CD4-positive, alpha-beta T cell treated with Interleukin-6 for 4 hours (primary cell): ENCODE data around the gene AGPAT3.

Experiments
- DNase-seq: peaks from one replicate; pipeline ENCODE4 v3.0.0-alpha.2; 2020; ENCODE audit warnings: mixed read lengths

AGPAT3 gene

GRCh38 chr21:43959231-43960116, 94.5 kb downstream of the AGPAT3 start:
- no peak for DNase-seq

GRCh38 chr21:43961382-43961909, 96.4 kb downstream of the AGPAT3 start:
- DNase-seq: no peak

- DNase-seq: no peak
Observed at GRCh38 chr21:43965911-43966585, 101.0 kb downstream of the AGPAT3 start.

- no peak for DNase-seq
Observed at GRCh38 chr21:43966946-43967512, 102.0 kb downstream of the AGPAT3 start.

DNA sequence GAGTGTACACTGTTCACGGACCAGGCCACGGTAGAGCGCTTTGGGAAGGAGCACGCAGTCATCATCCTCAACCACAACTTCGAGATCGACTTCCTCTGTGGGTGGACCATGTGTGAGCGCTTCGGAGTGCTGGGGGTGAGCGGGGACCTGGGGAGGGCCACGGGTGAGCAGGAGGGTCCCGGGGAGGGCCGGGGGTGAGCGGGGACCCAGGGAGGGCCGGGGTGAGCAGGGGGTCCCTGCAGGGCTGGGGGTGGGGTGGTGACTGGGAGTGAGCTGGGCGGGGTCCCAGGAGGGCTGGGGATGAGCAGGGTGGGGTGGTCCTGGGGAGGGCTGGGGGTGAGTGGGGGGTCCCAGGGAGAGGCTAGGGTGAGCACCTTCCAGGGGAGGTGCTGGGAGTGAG, 103.0 kb downstream of the AGPAT3 start:
- no peak for DNase-seq

GRCh38 chr21:43968410-43969114, 103.5 kb downstream of the AGPAT3 start:
- DNase-seq: no peak

GRCh38 chr21:43969115-43969444, 104.1 kb downstream of the AGPAT3 start:
- DNase-seq: no peak

DNA sequence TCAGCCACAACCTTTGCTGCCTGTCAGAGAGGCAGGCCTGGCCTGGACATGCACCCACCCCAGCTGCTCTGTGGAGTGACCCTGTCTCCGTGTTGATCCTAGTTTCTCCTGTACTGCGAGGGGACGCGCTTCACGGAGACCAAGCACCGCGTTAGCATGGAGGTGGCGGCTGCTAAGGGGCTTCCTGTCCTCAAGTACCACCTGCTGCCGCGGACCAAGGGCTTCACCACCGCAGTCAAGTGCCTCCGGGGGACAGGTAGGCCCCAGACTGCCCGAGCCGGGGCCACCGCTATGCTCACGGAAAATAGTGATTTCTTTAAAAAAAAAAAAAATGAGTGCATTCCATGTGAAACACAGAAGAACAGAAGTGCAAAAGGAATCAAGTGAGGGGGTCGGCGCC, 105.5 kb downstream of the AGPAT3 start:
- no peak for DNase-seq

- no peak for DNase-seq
Observed at GRCh38 chr21:43971201-43971991, 106.4 kb downstream of the AGPAT3 start.

DNA sequence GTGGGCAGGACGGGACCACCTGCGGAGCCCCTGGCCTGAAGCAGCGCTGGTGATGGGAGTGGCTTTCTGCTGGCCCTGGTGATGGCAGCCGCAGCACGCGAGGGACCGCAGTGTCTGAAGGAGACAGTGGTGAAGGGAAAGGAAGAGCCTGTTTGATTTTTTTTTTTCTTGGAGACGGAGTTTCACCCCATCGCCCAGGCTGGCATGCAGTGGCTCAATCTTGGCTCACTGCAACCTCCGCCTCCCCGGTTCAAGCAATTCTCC, 106.9 kb downstream of the AGPAT3 start:
- no peak for DNase-seq

DNA sequence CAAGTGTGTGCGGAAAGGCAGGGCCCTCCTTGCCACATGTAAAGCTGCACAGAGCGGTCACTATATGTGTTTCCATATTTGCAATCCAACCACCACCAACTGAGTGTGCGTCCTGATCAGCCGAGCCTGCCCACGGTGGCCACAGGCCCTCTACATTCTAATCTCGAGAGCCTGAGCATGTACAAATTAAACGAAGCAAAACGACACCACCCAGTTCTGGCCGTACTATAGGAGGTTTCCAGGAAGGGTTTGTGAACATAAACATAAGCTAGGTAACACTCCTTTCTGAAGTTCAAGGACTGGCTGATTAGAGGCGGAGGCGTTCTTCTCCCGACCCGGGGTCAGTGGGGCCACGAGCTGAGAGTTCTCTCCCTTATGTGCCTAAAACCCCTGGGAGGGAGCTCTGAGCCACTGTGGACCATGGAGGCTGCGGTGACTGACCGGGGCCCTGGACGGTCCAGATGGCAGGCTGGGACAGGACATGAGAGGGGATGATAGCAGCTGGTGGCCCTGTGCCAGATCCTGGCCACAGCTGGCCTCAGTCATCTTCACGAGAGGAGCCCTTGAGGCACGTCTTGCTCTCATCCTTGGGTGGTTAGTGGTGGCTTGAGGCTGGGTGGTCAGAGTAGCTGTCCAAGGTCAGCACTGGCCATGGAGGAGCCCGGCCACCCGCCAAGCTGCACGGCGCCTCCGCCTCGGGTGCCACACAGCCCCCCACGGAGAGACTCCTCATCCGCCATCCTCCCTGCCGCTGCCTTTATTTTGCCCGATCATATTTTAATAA, 108.0 kb downstream of the AGPAT3 start:
- no peak for DNase-seq

GRCh38 chr21:43973634-43973955, 108.6 kb downstream of the AGPAT3 start:
- DNase-seq: no peak

DNA sequence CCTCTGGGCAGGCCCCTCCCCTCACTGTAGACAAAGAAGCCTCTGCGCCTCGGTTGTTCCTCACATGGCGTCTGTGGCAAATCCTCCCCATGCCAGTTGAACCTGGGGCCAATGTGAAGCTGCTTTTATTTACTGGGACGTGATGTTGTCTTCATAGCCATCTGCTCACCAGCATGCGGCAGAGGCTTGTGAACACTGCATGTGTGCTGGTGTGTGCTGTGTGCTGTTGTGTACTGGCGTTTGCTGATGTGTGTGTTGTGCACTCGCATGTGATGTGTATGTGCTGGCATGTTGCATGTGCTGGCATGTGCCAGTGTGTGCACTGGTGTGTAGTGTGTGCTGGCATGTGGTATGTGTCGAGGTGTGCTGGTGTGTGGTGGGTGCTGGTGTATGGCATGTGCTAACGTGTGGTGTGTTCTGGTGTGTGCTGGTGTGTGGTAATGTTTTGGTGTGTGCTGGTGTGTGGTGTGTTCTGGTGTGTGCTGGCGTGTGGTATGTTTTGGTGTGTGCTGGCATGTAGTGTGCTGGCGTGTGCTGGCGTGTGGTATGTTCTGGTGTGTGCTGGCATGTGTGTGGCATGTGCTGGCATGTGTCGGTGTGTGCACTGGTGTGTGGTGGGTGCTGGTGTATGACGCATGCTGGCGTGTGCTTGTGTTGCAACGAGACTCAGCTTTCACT, 109.9 kb downstream of the AGPAT3 start:
- no peak for DNase-seq

DNA sequence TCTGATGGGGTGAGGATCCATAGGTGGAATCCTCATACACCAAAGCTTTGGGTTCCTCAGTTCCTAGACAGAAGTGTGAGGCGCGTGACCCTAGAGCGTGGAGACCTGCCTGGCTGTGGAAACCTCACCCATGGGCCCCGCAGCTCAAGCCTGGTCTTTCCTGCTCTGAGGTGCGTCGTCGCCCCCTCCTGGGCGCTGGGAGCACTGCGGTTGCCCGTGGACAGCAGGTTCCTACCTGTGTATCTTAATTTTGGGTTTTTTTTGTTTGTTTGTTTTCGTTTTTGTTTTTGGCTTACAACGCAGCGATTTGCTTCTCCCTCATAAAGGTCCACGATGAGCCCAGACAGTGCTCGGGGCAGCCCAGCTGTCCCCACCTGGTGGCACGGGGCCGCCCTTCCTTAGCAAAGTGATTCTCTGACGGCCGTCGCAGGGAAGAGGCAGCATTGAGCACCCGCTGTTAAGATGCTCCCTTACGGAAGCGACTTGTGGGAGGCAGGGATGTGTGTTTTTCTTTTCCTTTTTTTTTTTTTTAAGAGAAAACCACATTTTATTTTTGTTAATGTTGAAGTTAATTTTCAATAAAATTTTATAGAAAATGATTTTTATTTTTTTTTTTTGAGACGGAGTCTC, 110.6 kb downstream of the AGPAT3 start:
- peak; percentile 87 for DNase-seq

GRCh38 chr21:43976661-43977060, 111.6 kb downstream of the AGPAT3 start:
- no peak for DNase-seq

DNA sequence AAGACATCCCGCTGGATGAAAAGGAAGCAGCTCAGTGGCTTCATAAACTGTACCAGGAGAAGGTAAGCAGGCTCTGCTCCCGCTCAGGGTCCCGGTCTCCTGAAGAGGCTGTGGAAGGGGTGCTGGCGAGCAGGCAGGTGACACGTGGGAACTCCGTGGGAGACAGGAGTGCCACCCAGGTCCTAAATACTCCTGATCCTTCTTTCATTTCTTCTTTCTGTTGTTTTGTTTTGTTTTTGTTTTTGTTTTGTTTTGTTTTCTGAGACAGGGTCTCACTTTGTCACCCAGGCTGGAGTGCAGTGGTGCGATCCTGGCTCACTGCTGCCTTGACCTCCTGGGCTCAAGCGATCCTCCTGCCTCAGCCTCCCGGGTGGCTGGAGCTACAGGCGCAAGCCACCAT, 113.0 kb downstream of the AGPAT3 start:
- DNase-seq: no peak

- DNase-seq: peak; percentile 18
Observed at GRCh38 chr21:43979654-43980053, 114.6 kb downstream of the AGPAT3 start.

GRCh38 chr21:43981151-43981870, 116.3 kb downstream of the AGPAT3 start:
- DNase-seq: no peak

- no peak for DNase-seq
Observed at GRCh38 chr21:43981871-43982210, 116.8 kb downstream of the AGPAT3 start.

GRCh38 chr21:43982489-43983078, 117.6 kb downstream of the AGPAT3 start:
- DNase-seq: no peak
